Endodermal cell (in vitro differentiated cells): Measurements from ENCODE around the gene MRPS10. TPM values are rescaled to one million over a fixed set of nuclear protein-coding genes. Genes with fewer than 3 reads are reported as not detected.

Source experiments
- DNase-seq: peaks from one replicate; pipeline ENCODE4 v3.0.0-alpha.2; 2017
- H3K27ac ChIP-seq: 2 replicates; pipeline ENCODE4 v1.5.1; 2013; ENCODE audit warnings: mild to moderate bottlenecking, low read depth, low read length, moderate library complexity
- H3K27me3 ChIP-seq: 2 replicates; pipeline ENCODE4 v1.6.1; 2013; ENCODE audit warnings: mild to moderate bottlenecking, low read length, moderate library complexity; ENCODE audit not compliant: insufficient read depth, control insufficient read depth, poor library complexity, severe bottlenecking
- H3K36me3 ChIP-seq: 2 replicates; pipeline ENCODE4 v1.7.0; 2013; ENCODE audit warnings: mild to moderate bottlenecking, low read length, moderate library complexity; ENCODE audit not compliant: control insufficient read depth, insufficient read depth
- H3K4me1 ChIP-seq: one replicate; pipeline ENCODE4 v1.7.0; 2013; ENCODE audit warnings: low read length; ENCODE audit not compliant: control insufficient read depth, insufficient read depth
- H3K4me3 ChIP-seq: 2 replicates; pipeline ENCODE4 v1.5.1; 2013; ENCODE audit warnings: mild to moderate bottlenecking, low read length, moderate library complexity
- H3K9ac ChIP-seq: 2 replicates; pipeline ENCODE4 v1.6.1; 2013; ENCODE audit warnings: mild to moderate bottlenecking, low read length, moderate library complexity; ENCODE audit not compliant: poor library complexity, severe bottlenecking; ENCODE audit errors: extremely low read depth
- H3K9me3 ChIP-seq: 2 replicates; pipeline ENCODE4 v1.6.1; 2013; ENCODE audit warnings: mild to moderate bottlenecking, low read length, moderate library complexity; ENCODE audit not compliant: control insufficient read depth
- H3K27ac Mint-ChIP-seq: 2 replicates; pipeline ENCODE4 v1.8.0; 2020; ENCODE audit warnings: mixed read lengths
- H3K27me3 Mint-ChIP-seq: 2 replicates; pipeline ENCODE4 v1.8.0; 2021; ENCODE audit warnings: mild to moderate bottlenecking, mixed read lengths; ENCODE audit not compliant: insufficient read depth
- H3K36me3 Mint-ChIP-seq: 2 replicates; pipeline ENCODE4 v1.8.0; 2020; ENCODE audit warnings: low read depth, mixed read lengths
- H3K4me1 Mint-ChIP-seq: 2 replicates; pipeline ENCODE4 v1.8.0; 2020; ENCODE audit warnings: mixed read lengths
- H3K4me3 Mint-ChIP-seq: 2 replicates; pipeline ENCODE4 v1.8.0; 2020; ENCODE audit warnings: mild to moderate bottlenecking, moderate library complexity, mixed read lengths
- H3K9me3 Mint-ChIP-seq: 2 replicates; pipeline ENCODE4 v1.8.0; 2020; ENCODE audit warnings: mild to moderate bottlenecking, mixed read lengths
- CTCF ChIP-seq: fragments of 200-600 bp; sonication (generic); conservative IDR thresholded peaks from 2 replicates; pipeline ENCODE4 v1.5.0; 2021; ENCODE audit warnings: antibody characterized with exemption, mild to moderate bottlenecking
- WGBS, 2 experiments: methylation state at CpG; one replicate each; pipeline versions ENCODE4 v1.1.5 to v1.1.7; 2013; ENCODE audit warnings: missing lambda C conversion rate in 2 of 2, mixed read lengths in 1 of 2; ENCODE audit not compliant: insufficient coverage in 1 of 2, insufficient read length in 1 of 2; 5-methylcytosine and 5-hydroxymethylcytosine counted together
- total RNA-seq, 2 donors: library from RNA; stranded (reverse); fragmentation: NEBNext Ultra II Directional in 1 of 2; extraction: Animal tissue kit (Norgen Biotek cat#: 25700) in 1 of 2; gene quantifications; 2 replicates in 1 of 2; 3 replicates in 1 of 2; pipeline ENCODE4 v1.2.1, GENCODE V29; 2021

MRPS10 gene
- total RNA-seq, 2 donors from 2014 or later, result 33.4 to 39.6 TPM

GRCh38 chr6:42250274-42250931, 32.7 kb upstream of the MRPS10 start:
- Histone ChIP-seq H3K36me3 (no peaks in the 10 kb centered on the region), H3K27ac (no peak overlapping the region), H3K9ac (no peak overlapping the region), H3K9me3 (no peaks in the 10 kb centered on the region), H3K4me1 (no peaks in the 10 kb centered on the region), H3K4me3 (no peak overlapping the region), H3K27me3 (no peaks in the 10 kb centered on the region)
- H3K4me3 Mint-ChIP-seq, result no peak overlapping the region
- 74 to 85% methylated on average over 7 to 10 of the region's 10 CpGs for WGBS, 2 experiments
- DNase-seq, result no peak
- no peaks in the 10 kb centered on the region for H3K27me3 Mint-ChIP-seq
- H3K9me3 Mint-ChIP-seq, result no peaks in the 10 kb centered on the region
- no peak for TF ChIP-seq CTCF
- H3K27ac Mint-ChIP-seq, result no peak overlapping the region
- H3K36me3 Mint-ChIP-seq, result peaks cover 2% of the 10 kb centered on the region
- peaks cover 6% of the 10 kb centered on the region for H3K4me1 Mint-ChIP-seq

GRCh38 chr6:42249279-42249678, 31.6 kb upstream of the MRPS10 start:
- WGBS, 2 experiments, result 93 to 97% methylated on average over 3 of the region's 3 CpGs
- no peaks in the 10 kb centered on the region for H3K27me3 Mint-ChIP-seq
- H3K4me1 Mint-ChIP-seq, result peaks cover 6% of the 10 kb centered on the region
- H3K36me3 Mint-ChIP-seq, result peaks cover 4% of the 10 kb centered on the region
- no peak for TF ChIP-seq CTCF
- H3K4me3 Mint-ChIP-seq, result no peak overlapping the region
- Histone ChIP-seq H3K9me3 (no peaks in the 10 kb centered on the region), H3K36me3 (no peaks in the 10 kb centered on the region), H3K4me1 (no peaks in the 10 kb centered on the region), H3K9ac (no peak overlapping the region), H3K4me3 (no peak overlapping the region), H3K27ac (no peak overlapping the region), H3K27me3 (no peaks in the 10 kb centered on the region)
- DNase-seq, result no peak
- H3K9me3 Mint-ChIP-seq, result no peaks in the 10 kb centered on the region
- no peak overlapping the region for H3K27ac Mint-ChIP-seq

GRCh38 chr6:42243046-42243445, 25.4 kb upstream of the MRPS10 start:
- Mint-ChIP-seq H3K27ac (peak overlapping the region; percentile 32), H3K9me3 (no peaks in the 10 kb centered on the region), H3K36me3 (peaks cover 5% of the 10 kb centered on the region), H3K4me3 (no peak overlapping the region), H3K4me1 (peaks cover 34% of the 10 kb centered on the region), H3K27me3 (no peaks in the 10 kb centered on the region)
- Histone ChIP-seq H3K9ac (no peak overlapping the region), H3K9me3 (no peaks in the 10 kb centered on the region), H3K27me3 (no peaks in the 10 kb centered on the region), H3K4me3 (no peak overlapping the region), H3K36me3 (no peaks in the 10 kb centered on the region), H3K4me1 (peaks cover 8% of the 10 kb centered on the region), H3K27ac (no peak overlapping the region)
- WGBS, 2 experiments, result 94 to 99% methylated on average over 11 of the region's 11 CpGs
- no peak for DNase-seq
- no peak for TF ChIP-seq CTCF
